B cell (primary cell): ENCODE results near the gene PHACTR1. TPM values are rescaled to one million over a fixed set of nuclear protein-coding genes. Genes with fewer than 3 reads are reported as not detected.

Experiments
- ATAC-seq: fragments of 200-7000 bp; cut with Tn5 transposase; one replicate; pipeline ENCODE4 v1.10.0; 2021; ENCODE audit warnings: low read depth, mild to moderate bottlenecking, moderate number of reproducible peaks, moderate library complexity
- CTCF ChIA-PET: fragments of 350-600 bp; sonication (Branson Sonifier 250); formaldehyde crosslinking; loops from one replicate; lab custom pipeline; 2021; ENCODE audit warnings: antibody characterized with exemption, inconsistent platforms; lab: Charles Lee
- POLR2A ChIA-PET: fragments of 350-600 bp; sonication (Branson Sonifier 250); formaldehyde crosslinking; loops from one replicate; lab custom pipeline; 2021; ENCODE audit warnings: antibody characterized with exemption; lab: Charles Lee
- DNase-seq: peaks from one replicate; pipeline ENCODE4 v3.0.0; 2013
- H2AFZ ChIP-seq: 2 replicates; pipeline ENCODE4 v1.6.1; 2012; ENCODE audit warnings: mild to moderate bottlenecking, low read depth, low read length; ENCODE audit not compliant: insufficient read depth, poor library complexity, severe bottlenecking
- H3K27ac ChIP-seq, 2 donors: 1 replicate in 1 of 2; 2 replicates in 1 of 2; pipeline ENCODE4 v1.5.1; 2012 to 2013; ENCODE audit warnings: low read length in 2 of 2, mild to moderate bottlenecking in 2 of 2, moderate library complexity in 1 of 2
- H3K27me3 ChIP-seq, 4 experiments: fragments of 200-600 bp in 1 of 4; sonication (generic) in 1 of 4; replicated peaks in 1 of 4; 1 replicate in 2 of 4; 2 replicates in 2 of 4; pipeline versions ENCODE4 v1.6.1 to v1.7.0; 2013 to 2016; ENCODE audit warnings: low read length in 3 of 4, mild to moderate bottlenecking in 2 of 4, mixed read lengths in 1 of 4, moderate library complexity in 1 of 4; ENCODE audit not compliant: insufficient read depth in 4 of 4, control insufficient read depth in 3 of 4; ENCODE audit errors: control extremely low read depth in 1 of 4
- H3K36me3 ChIP-seq, 2 experiments: replicated peaks in 1 of 2; 1 replicate in 1 of 2; 2 replicates in 1 of 2; pipeline versions ENCODE4 v1.6.1 to v1.7.1; 2013; ENCODE audit warnings: low read length in 1 of 2; ENCODE audit not compliant: insufficient read depth in 2 of 2, control insufficient read depth in 1 of 2; ENCODE audit errors: control extremely low read depth in 1 of 2, extremely low read depth in 1 of 2
- H3K4me1 ChIP-seq, 2 donors: fragments of 200-600 bp in 1 of 2; sonication (generic) in 1 of 2; 1 replicate in 1 of 2; 2 replicates in 1 of 2; pipeline versions ENCODE4 v1.5.1 to v1.6.1; 2013 to 2017; ENCODE audit warnings: low read length in 2 of 2; ENCODE audit not compliant: control insufficient read depth in 2 of 2, insufficient read depth in 2 of 2
- H3K4me2 ChIP-seq: replicated peaks from 2 replicates; pipeline ENCODE3; 2012; ENCODE audit warnings: mild to moderate bottlenecking, low read depth, low read length; ENCODE audit not compliant: poor library complexity, severe bottlenecking
- H3K4me3 ChIP-seq, 5 experiments: fragments of 200-600 bp in 1 of 5; sonication (generic) in 1 of 5; 1 replicate in 3 of 5; 2 replicates in 2 of 5; pipeline versions ENCODE4 v1.5.1 to v1.7.0; 2011 to 2016; ENCODE audit warnings: low read length in 4 of 5, mild to moderate bottlenecking in 4 of 5, low read depth in 2 of 5, control low read depth in 1 of 5, moderate library complexity in 1 of 5; ENCODE audit not compliant: insufficient read depth in 1 of 5; ENCODE audit errors: control extremely low read depth in 1 of 5, extremely low read depth in 1 of 5
- H3K79me2 ChIP-seq: fragments of 200-600 bp; sonication (generic); one replicate; pipeline ENCODE4 v1.6.0; 2016; ENCODE audit warnings: low read length; ENCODE audit not compliant: control insufficient read depth, insufficient read depth
- H3K9ac ChIP-seq: fragments of 200-600 bp; sonication (generic); 2 replicates; pipeline ENCODE4 v1.6.1; 2017; ENCODE audit warnings: mild to moderate bottlenecking, low read length, moderate library complexity
- H3K9me3 ChIP-seq, 3 donors: one replicate each; pipeline versions ENCODE4 v1.6.1 to v1.7.1; 2013; ENCODE audit warnings: low read length in 2 of 3; ENCODE audit not compliant: control insufficient read depth in 2 of 3, insufficient read depth in 1 of 3; ENCODE audit errors: control extremely low read depth in 1 of 3
- H4K20me1 ChIP-seq: 2 replicates; pipeline ENCODE4 v1.6.0; 2012; ENCODE audit warnings: mild to moderate bottlenecking, low read length; ENCODE audit not compliant: insufficient read depth, control insufficient read depth, poor library complexity, severe bottlenecking
- H3K27ac Mint-ChIP-seq: one replicate; pipeline ENCODE4 v1.8.0; 2021; ENCODE audit warnings: mixed read lengths
- H3K27me3 Mint-ChIP-seq: one replicate; pipeline ENCODE4 v1.8.0; 2021; ENCODE audit warnings: mixed read lengths
- H3K4me1 Mint-ChIP-seq: one replicate; pipeline ENCODE4 v1.8.0; 2021; ENCODE audit warnings: mixed read lengths
- H3K4me3 Mint-ChIP-seq: one replicate; pipeline ENCODE4 v1.8.0; 2021; ENCODE audit warnings: mixed read lengths
- H3K9me3 Mint-ChIP-seq: one replicate; pipeline ENCODE4 v1.8.0; 2022; ENCODE audit warnings: mixed read lengths; ENCODE audit not compliant: insufficient read depth
- CTCF ChIP-seq: fragments of 200-600 bp; IDR thresholded peaks from one replicate; pipeline ENCODE4 v1.8.0; 2022; ENCODE audit warnings: antibody characterized with exemption, mild to moderate bottlenecking
- EZH2 ChIP-seq: IDR thresholded peaks from 2 replicates; pipeline ENCODE4 v1.6.1; 2012; ENCODE audit warnings: borderline replicate concordance, low read depth, mild to moderate bottlenecking, moderate library complexity, low read length; ENCODE audit not compliant: insufficient read depth, poor library complexity, severe bottlenecking
- WGBS: methylation state at CpG from one replicate; pipeline ENCODE4 v1.1.5; 2013; ENCODE audit warnings: missing lambda C conversion rate; ENCODE audit not compliant: insufficient coverage; 5-methylcytosine and 5-hydroxymethylcytosine counted together
- intact Hi-C: fragments of 100-400 bp; cut with micrococcal nuclease; formaldehyde crosslinking; loops from one replicate; pipeline ENCODE4 v1.10.0; 2022
- polyA plus RNA-seq: library from polyadenylated mRNA; depleted of rRNA; stranded (reverse); fragments of >200 nt; gene quantifications from 2 replicates; pipeline ENCODE4 v1.2.3, GENCODE V29; 2012
- total RNA-seq, 2 donors: library from RNA; stranded (reverse); fragments of 120-200 nt in 1 of 2; gene quantifications; 1 replicate in 1 of 2; 2 replicates in 1 of 2; pipeline versions ENCODE4 v1.2.3 to v1.2.4, GENCODE V29; 2013 to 2022

PHACTR1 gene
- total and polyA plus RNA-seq, 2 donors (not counting 1 experiment from before 2014, with no cell fraction given) = 30.2 to 129 TPM

- Mint-ChIP-seq H3K4me1 (peaks cover 3% of the 10 kb centered on the region), H3K4me3 (no peak overlapping the region), H3K9me3 (no peaks in the 10 kb centered on the region), H3K27ac (no peak overlapping the region), H3K27me3 (peaks cover 20% of the 10 kb centered on the region)
- Histone ChIP-seq H3K79me2 (no peaks in the 10 kb centered on the region), H3K4me3 (no peak overlapping the region), H4K20me1 (no peaks in the 10 kb centered on the region), H3K27me3 (peaks cover 0 to 8% (median 3%) of the 10 kb centered on the region in 4 experiments), H3K4me1 (no peaks in the 10 kb centered on the region), H3K27ac (no peak overlapping the region), H3K4me2 (no peak overlapping the region), H3K9ac (no peak overlapping the region), H3K9me3 (no peaks in the 10 kb centered on the region), H3K36me3 (no peaks in the 10 kb centered on the region), H2AFZ (no peak overlapping the region)
- intact Hi-C loops = no loop called here
- ATAC-seq = no peak
- no peak for TF ChIP-seq EZH2
- TF ChIP-seq CTCF = no peak
- DNase-seq = no peak
- CTCF ChIA-PET = no interaction called here
- POLR2A ChIA-PET = no interaction called here
- no CpG with 5 or more reads among the region's 1 CpG for WGBS
Measured at GRCh38 chr6:13034316-13034715, 317.7 kb downstream of the PHACTR1 start.

- Mint-ChIP-seq H3K27me3 (peaks cover 28% of the 10 kb centered on the region), H3K27ac (no peak overlapping the region), H3K9me3 (no peaks in the 10 kb centered on the region), H3K4me3 (no peak overlapping the region), H3K4me1 (peaks cover 3% of the 10 kb centered on the region)
- intact Hi-C loops = no loop called here
- Histone ChIP-seq H3K9me3 (no peaks in the 10 kb centered on the region), H3K4me1 (no peaks in the 10 kb centered on the region), H3K36me3 (no peaks in the 10 kb centered on the region), H4K20me1 (no peaks in the 10 kb centered on the region), H3K27me3 (peaks cover 0 to 8% (median 3%) of the 10 kb centered on the region in 4 experiments), H2AFZ (no peak overlapping the region), H3K9ac (no peak overlapping the region), H3K79me2 (no peaks in the 10 kb centered on the region), H3K4me2 (no peak overlapping the region), H3K27ac (no peak overlapping the region), H3K4me3 (no peak overlapping the region)
- no peak for DNase-seq
- TF ChIP-seq EZH2 = no peak
- TF ChIP-seq CTCF = no peak
- no CpG with 5 or more reads among the region's 3 CpGs for WGBS
- ChIA-PET POLR2A (no interaction called here), CTCF (no interaction called here)
- ATAC-seq = no peak
Measured at GRCh38 chr6:13035606-13036005, 319.0 kb downstream of the PHACTR1 start.
